ENCODE results near the gene ZDHHC17.
"Not testable (repeated sequence)": the region's sequence is repeated elsewhere in the genome, so short reads cannot be mapped to it uniquely, and the experiment has no call there.

ZDHHC17 gene

GRCh38 chr12:76763746-76764675 is at the start of gene ZDHHC17:
Gene ZDHHC17 (plus strand): TSS chr12:76764115. CDS start chr12:76764237, 122 bp downstream.
- peak within 1 kb of the TSS; percentile 86 to 98 (median 95) for H3K27ac ChIP-seq

DNA sequence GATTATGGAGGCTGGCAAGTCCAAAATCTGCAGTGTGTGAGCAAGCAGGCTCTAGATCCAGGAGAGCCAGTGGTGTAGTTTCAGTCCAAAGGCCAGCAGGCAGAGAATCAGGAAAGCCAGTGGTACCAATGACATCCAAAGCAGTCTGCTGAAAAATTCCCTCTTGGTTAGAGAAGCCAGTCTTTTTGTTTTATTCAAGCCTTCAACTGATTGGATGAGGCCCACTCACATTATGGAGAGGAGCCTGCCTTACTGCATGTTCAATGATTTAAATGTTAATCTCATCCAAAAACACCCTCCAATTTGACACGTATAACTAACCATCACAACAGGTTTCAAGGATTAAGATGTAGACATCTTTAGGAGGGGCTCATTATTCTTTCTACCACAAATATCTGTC is 49.5 kb upstream of the ZDHHC17 start:
- Histone ChIP-seq H3K27ac (no peak overlapping the region), H3K4me3 (no peak overlapping the region)

More at GRCh38 chr12:76763746-76764675, at the start of gene ZDHHC17:
- H3K4me3 ChIP-seq = peak within 1 kb of the TSS; percentile 52 to 84 (median 68)

GRCh38 chr12:76714861-76715260 is 49.1 kb upstream of the ZDHHC17 start:
- no peak overlapping the region for H3K27ac ChIP-seq
- H3K4me3 ChIP-seq = no peak overlapping the region

GRCh38 chr12:76715332-76715731 is 48.6 kb upstream of the ZDHHC17 start:
- no peak overlapping the region for H3K4me3 ChIP-seq
- H3K27ac ChIP-seq = no peak overlapping the region

- Histone ChIP-seq H3K4me3 (no peak overlapping the region), H3K27ac (no peak overlapping the region)
These were observed 46.6 kb upstream of the ZDHHC17 start for GRCh38 chr12:76717314-76717713.

DNA sequence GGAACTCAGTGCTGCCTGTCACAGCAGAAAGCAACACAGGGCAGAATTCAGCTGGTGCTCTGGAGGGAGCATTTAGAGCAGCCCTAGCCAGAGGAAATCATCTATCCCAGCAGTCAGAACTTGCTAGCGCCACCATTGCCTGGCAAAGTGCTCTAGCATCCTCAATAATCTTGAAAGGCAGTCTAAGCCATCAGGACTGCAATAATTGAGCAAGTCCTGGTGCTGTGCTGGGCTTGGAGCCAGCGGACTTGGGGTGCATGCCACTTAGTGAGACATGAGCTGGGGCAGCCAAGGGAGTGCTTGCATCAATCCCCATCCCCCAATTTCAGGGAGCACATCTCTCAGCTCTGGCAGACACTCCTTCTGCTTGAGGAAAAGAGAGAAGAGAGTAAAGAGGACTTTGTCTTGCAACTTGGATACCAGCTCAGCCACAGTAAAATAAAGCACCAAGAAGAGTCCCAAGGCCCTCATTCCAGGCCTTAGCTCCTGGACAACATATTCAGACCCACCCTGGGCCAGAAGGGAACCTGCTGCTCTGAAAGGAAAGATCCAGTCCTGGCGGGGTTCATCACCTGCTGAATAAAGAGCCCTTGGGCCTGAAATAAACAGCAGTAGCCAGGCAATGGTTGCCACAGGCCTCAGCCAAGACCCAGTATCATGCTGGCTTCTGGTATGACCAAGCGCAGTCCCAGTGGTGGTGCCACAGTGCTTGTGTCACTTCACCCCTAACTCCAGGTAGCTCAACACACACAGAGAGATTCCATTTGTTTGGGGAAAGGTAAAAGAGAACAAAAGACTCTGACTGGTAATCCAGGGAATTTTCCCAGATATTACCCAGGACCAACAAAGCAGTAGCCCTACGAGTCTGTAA is 44.5 kb upstream of the ZDHHC17 start:
- H3K4me3 ChIP-seq = no peak overlapping the region
- no peak overlapping the region for H3K27ac ChIP-seq

- H3K4me3 ChIP-seq = no peak overlapping the region
- no peak overlapping the region for H3K27ac ChIP-seq
These were observed 43.8 kb upstream of the ZDHHC17 start for GRCh38 chr12:76720068-76720467.

- Histone ChIP-seq H3K4me3 (no peak overlapping the region), H3K27ac (no peak overlapping the region)
These were observed 37.3 kb upstream of the ZDHHC17 start for GRCh38 chr12:76726626-76727025.

- H3K27ac ChIP-seq, H3K4me3 ChIP-seq: not testable (repeated sequence)
These were observed 31.7 kb upstream of the ZDHHC17 start for GRCh38 chr12:76732188-76732587.

DNA sequence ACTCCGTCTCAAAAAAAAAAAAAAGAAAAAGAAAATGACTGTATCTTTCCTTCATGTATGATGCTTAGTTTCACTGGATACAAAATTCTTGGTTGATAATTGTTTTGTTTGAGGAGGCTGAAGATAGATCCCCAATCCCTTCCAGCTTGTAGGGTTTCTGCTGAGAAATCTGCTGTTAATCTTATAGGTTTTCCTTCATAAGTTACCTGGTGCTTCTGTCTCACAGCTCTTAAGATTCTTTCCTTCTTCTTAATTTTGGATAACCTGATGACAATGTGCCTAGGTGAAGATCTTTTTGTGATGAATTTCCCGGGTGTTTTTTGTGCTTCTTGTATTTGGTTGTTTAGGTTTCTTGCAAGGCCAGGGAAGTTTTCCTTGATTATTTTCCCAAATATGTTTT is 26.2 kb upstream of the ZDHHC17 start:
- H3K27ac ChIP-seq, H3K4me3 ChIP-seq: not testable (repeated sequence)

- Histone ChIP-seq H3K27ac (no peak overlapping the region), H3K4me3 (no peak overlapping the region)
These were observed 24.9 kb upstream of the ZDHHC17 start for GRCh38 chr12:76738824-76739579.

- H3K4me3 ChIP-seq = no peak overlapping the region
- H3K27ac ChIP-seq = no peak overlapping the region
These were observed 24.0 kb upstream of the ZDHHC17 start for GRCh38 chr12:76739896-76740295.

GRCh38 chr12:76740501-76740900 is 23.4 kb upstream of the ZDHHC17 start:
- Histone ChIP-seq H3K4me3 (no peak overlapping the region), H3K27ac (no peak overlapping the region)

GRCh38 chr12:76745343-76745742 is 18.6 kb upstream of the ZDHHC17 start:
- H3K4me3 ChIP-seq = no peak overlapping the region
- no peak overlapping the region for H3K27ac ChIP-seq

DNA sequence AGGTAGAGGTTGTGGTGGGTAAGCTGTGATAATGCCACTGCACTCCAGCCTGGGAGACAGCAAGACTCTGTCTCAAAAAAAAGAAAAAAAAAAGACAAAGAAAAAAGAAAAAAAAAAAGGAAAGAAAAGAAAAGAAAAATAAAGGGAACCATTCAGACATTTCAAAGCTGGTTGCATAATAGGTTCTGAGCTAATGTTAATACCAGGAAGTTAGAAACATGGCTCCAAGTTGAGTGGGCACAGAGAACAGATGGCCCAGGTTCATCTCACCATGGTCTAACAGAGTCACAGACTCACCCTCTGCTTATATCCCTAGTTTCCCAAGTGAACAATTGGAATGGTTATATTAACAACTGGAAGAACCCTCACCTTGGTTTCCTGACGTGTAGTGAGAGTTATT is 17.4 kb upstream of the ZDHHC17 start:
- H3K27ac ChIP-seq = no peak overlapping the region
- H3K4me3 ChIP-seq = no peak overlapping the region

DNA sequence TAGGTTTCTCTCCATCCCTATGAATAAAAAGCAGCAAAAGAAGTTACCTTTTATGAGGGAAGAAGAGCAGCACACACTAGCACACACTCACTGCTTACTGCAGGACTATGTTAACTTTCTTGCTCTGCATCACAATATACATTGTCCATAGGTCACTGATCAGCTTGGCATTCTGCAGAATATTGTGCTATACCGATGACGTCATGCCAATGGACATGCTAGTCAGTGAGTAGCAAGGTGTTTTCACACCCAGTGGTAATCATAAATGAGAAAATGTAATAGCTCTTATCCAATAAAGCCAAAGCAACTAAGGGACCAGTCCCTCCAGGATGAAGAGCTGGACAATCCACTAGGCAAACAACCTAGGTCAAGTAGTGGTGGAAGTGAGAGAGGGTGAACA is 16.7 kb upstream of the ZDHHC17 start:
- H3K27ac ChIP-seq = no peak overlapping the region
- H3K4me3 ChIP-seq = no peak overlapping the region

DNA sequence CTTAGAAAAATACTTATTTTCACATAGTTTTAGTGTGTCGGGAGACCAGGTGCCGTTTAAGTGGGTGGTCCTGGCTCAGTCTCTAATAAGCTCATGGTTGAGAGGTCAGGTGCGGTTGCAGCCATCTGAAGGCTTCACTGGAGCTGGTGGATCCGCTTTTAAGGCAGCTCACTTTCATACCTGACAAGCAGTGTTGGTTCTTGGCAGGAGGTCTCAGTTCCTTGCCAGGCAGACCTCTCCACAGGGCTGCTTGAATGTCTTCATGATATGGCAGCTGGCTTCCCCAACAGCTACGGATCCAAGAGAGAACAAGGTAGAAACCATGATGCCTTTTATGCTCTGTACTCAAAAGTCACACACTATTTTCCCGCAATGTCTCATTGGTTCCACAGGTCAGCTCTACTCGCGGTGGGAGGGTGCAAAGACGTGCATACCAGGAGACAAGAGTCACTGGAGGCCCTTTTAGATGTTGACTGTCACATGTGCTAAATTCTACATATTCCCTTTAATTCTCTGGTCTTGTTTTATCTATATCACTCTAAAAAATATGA is 8.0 kb upstream of the ZDHHC17 start:
- H3K27ac ChIP-seq = no peak overlapping the region
- H3K4me3 ChIP-seq = no peak overlapping the region

GRCh38 chr12:76757694-76758093 is 6.2 kb upstream of the ZDHHC17 start:
- Histone ChIP-seq H3K27ac (no peak overlapping the region), H3K4me3 (no peak overlapping the region)

- Histone ChIP-seq H3K27ac (peak overlapping the region in 7 of 21 experiments; percentile 20 to 98 (median 96)), H3K4me3 (no peak overlapping the region)
These were observed 1.3 kb upstream of the ZDHHC17 start for GRCh38 chr12:76762601-76762980.

- peak overlapping the region; percentile 52 to 84 (median 68) for H3K4me3 ChIP-seq
- peak overlapping the region in 20 of 21 experiments; percentile 90 to 98 (median 96) for H3K27ac ChIP-seq
These were observed 941 bp downstream of the ZDHHC17 start for GRCh38 chr12:76764856-76765255.

All from skin epidermis (tissue), 12 donors.